D721Med (cell line): Measurements from ENCODE around the gene ARMC2.
A peak's percentile ranks its signal among the peaks of the same experiment; 100 is the strongest.

Experiments
- DNase-seq: peaks from one replicate; pipeline ENCODE4 v3.0.0; 2011; ENCODE audit warnings: low spot score; ENCODE audit not compliant: insufficient read length
- FAIRE-seq: peaks from 2 replicates; lab custom pipeline; 2011; peaks lifted over from hg19 to GRCh38; lab: Jason Lieb, UNC
- TF ChIP-seq, protein P1 (sequence below): IDR thresholded peaks from 2 replicates; pipeline ENCODE4 v1.5.1; 2012; ENCODE audit warnings: mild to moderate bottlenecking, control low read depth; ENCODE audit not compliant: insufficient read depth; ENCODE audit errors: missing control alignments

Gene ARMC2

DNA sequence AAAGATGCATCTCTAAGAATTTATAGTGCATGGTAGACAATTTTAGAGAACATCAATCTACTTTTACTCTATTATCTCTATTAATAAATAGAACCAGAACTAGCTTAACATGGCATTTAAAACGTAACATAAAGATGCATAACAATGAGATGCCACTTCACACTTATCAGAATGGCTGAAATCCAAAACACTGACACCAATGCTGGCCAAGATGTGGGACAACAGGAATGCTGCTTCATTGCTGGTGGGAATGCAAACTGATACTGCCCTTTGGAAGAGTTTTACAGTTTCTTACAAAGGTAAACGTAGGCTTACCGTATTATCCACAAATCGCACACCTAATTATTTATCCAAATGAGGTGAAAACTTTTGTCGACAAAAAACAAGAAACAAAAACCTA lies 151.2 kb downstream of the ARMC2 start:
- FAIRE-seq (no peak), DNase-seq (no peak)
- TF ChIP-seq, protein P1, sequence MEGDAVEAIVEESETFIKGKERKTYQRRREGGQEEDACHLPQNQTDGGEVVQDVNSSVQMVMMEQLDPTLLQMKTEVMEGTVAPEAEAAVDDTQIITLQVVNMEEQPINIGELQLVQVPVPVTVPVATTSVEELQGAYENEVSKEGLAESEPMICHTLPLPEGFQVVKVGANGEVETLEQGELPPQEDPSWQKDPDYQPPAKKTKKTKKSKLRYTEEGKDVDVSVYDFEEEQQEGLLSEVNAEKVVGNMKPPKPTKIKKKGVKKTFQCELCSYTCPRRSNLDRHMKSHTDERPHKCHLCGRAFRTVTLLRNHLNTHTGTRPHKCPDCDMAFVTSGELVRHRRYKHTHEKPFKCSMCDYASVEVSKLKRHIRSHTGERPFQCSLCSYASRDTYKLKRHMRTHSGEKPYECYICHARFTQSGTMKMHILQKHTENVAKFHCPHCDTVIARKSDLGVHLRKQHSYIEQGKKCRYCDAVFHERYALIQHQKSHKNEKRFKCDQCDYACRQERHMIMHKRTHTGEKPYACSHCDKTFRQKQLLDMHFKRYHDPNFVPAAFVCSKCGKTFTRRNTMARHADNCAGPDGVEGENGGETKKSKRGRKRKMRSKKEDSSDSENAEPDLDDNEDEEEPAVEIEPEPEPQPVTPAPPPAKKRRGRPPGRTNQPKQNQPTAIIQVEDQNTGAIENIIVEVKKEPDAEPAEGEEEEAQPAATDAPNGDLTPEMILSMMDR, result no peak

DNA sequence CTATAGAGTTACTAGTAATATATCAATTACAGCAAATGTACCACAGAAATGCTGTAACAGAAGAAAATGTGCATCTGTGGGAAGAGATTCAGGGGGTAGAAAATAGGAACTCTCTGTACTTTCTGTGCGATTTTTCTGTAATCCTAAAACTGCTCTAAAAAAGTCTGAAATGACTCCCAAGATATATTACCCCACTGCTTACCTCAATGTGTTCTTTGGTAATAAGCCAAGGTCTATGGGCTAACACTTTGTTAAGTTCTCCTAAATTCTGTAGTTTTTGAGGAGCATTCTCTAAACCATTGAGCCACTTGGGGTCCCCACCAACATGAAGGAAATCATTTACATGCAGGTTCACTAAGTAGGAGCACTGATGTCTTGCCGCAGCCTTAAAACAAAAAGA lies 152.1 kb downstream of the ARMC2 start:
- FAIRE-seq (no peak), DNase-seq (no peak)
- TF ChIP-seq, protein P1, result no peak

DNA sequence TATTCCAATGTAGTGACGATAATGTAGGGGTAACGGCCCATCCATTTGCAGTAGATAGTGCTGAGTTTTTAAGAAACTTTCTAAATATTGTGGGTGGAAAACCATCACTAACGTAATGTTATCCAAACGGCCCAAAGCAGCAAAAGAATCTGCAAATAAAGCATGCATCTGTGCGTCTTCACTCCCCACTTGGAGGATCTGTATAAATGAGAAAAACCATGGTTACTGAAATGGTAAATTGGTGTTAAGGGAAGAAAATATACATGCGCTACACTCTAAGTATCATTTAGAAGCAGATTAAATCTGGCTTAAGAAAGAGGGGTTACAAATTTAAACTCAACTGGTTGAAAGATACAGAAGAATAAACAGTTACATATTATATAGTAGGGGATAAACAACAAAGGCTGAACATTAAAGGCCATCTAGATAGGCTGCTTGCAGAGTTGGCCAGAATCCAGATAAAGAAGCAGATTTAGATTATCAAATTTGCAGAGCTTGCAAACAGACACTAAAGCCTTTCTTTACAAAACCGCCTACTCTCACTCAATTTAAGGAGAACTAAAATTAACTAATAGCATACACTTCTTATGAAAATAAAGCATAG lies 153.2 kb downstream of the ARMC2 start:
- FAIRE-seq (peak; percentile 81), DNase-seq (no peak)
- TF ChIP-seq, protein P1, result no peak

DNA sequence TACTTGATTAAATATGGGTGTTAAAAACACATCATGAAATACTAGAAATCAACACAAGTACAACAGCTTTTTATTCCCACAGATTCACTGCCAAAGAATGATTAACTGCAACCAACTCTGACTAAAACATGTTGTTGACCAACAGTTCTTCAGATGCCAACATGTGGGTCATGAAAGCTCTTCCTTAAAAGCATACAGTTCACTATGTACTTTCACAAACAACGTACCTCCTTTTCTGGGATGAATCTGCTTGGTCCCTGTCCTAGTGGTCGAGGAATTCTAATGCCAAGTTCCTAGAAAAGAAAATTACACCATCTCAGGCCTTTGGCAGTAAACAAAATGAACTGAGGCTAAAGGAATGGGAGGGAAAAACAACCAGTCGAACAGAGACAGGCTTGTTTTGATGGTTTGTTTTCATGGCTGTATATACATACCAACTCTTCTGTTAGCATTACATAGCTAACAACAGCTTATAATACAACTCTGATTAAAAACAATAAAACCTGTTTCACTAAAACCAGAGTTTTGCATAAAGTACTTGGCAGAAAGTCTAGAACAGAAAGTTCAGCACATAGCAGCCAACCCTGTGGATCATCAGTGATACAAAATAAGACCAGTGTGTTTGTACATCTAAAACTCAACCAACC lies 154.0 kb downstream of the ARMC2 start:
- FAIRE-seq, result peak; percentile 71
- DNase-seq, result no peak
- TF ChIP-seq, protein P1, result no peak

DNA sequence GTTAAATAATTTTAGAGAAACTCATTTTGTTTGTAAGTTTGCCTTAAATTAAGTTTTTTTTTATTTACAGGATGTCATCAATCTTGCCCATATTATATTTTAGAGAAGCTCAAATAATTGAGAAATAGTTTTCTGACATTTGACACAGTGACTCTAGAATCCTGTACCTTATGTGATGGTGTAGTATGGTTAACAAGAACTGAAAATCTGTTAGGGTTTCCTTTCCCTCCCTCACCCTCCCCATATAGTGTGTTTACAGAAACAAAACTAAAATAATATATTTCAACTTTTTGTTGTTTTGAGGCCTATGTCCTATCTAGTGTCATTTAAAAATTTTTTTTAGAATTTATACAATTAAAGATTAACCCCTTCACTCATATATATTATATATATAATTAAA lies 154.7 kb downstream of the ARMC2 start:
- TF ChIP-seq, protein P1, result no peak
- FAIRE-seq, result no peak
- no peak for DNase-seq

DNA sequence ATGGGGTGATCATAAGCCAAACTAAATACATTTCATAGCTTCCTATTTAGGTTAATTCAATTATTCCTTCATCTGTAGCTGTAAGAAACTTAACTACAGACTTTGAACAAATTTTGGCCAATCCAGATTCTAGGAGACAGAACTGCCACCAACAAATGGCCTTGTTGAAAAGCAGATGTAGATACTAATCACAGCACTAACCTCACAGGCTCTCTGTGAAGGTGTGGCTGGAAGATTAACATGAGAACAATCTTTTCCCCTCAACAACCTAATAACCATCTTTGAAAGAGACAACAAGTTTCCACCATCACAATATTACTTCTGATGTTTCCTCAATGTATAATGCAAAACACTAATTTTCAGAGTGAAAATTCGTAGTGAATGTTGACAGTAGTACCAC lies 158.6 kb downstream of the ARMC2 start:
- TF ChIP-seq, protein P1, result no peak
- no peak for DNase-seq
- FAIRE-seq, result no peak

DNA sequence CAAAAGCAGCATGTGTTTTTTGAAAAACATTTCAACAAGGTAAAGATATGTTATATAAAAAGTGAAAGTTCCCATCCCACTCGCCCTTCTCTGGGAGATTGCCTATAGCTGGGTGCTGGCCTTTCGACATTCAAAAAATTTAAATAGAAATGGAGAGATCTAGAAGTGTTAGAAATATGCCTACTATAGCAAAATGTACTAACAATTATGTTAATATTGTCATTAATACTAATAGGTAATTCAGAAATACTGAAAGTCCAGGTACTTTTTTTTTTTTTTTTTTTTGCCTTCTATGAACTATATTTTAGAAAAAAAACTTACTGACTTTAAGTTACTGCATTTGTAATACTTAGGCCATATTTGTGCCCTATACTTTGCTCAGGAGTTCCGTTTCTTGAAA lies 159.3 kb downstream of the ARMC2 start:
- no peak for DNase-seq
- TF ChIP-seq, protein P1, result no peak
- no peak for FAIRE-seq
